PC-3 (cell line): ENCODE data around the gene RXYLT1.

Experiments
- EZH2 ChIP-seq: fragments of 300-600 bp; sonication (generic); IDR thresholded peaks from one replicate; pipeline ENCODE4 v1.6.1; 2017; ENCODE audit warnings: antibody characterized with exemption, mild to moderate bottlenecking, low read length; ENCODE audit not compliant: unreplicated experiment
- TF ChIP-seq, protein P1 (sequence below): fragments of 300-600 bp; sonication (generic); conservative IDR thresholded peaks from 2 replicates; pipeline ENCODE4 v1.5.1; 2017; ENCODE audit warnings: antibody characterized with exemption, low read depth, mild to moderate bottlenecking, low read length

DNA sequence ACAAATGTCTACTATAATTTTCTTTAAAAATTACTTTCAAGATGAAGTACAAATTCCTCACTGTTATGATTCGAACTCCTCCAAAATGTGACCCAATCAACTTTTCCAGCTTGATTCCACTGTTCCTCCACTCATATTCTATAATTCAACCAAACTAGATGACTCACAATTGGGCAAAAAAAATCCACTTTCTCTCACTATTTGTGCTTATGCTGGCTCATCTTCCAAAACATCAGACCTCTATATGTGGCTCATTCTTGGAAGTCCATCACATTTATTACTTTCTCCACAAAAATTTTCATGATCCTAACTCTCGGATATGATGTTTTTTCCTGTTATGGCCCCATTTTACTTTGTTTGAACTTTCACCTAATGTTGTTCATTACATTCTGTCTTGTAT, 26.9 kb upstream of the RXYLT1 start:
- no peak for TF ChIP-seq EZH2
- TF ChIP-seq, protein P1, sequence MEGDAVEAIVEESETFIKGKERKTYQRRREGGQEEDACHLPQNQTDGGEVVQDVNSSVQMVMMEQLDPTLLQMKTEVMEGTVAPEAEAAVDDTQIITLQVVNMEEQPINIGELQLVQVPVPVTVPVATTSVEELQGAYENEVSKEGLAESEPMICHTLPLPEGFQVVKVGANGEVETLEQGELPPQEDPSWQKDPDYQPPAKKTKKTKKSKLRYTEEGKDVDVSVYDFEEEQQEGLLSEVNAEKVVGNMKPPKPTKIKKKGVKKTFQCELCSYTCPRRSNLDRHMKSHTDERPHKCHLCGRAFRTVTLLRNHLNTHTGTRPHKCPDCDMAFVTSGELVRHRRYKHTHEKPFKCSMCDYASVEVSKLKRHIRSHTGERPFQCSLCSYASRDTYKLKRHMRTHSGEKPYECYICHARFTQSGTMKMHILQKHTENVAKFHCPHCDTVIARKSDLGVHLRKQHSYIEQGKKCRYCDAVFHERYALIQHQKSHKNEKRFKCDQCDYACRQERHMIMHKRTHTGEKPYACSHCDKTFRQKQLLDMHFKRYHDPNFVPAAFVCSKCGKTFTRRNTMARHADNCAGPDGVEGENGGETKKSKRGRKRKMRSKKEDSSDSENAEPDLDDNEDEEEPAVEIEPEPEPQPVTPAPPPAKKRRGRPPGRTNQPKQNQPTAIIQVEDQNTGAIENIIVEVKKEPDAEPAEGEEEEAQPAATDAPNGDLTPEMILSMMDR: no peak
